Left forelimb (tissue), 1 donor: ENCODE measurements around the gene LRRFIP1.
A peak's percentile ranks its signal among the peaks of the same experiment; 100 is the strongest.

Source experiments
- DNase-seq: peaks from one replicate; pipeline ENCODE4 v3.0.0-alpha.2; 2018; ENCODE audit warnings: low spot score

LRRFIP1 gene

GRCh38 chr2:237639052-237639835 lies 11.9 kb downstream of the LRRFIP1 start:
- DNase-seq, result peak; percentile 53

GRCh38 chr2:237639836-237640220 lies 12.4 kb downstream of the LRRFIP1 start:
- peak; percentile 30 for DNase-seq

GRCh38 chr2:237640493-237640998 lies 13.2 kb downstream of the LRRFIP1 start:
- DNase-seq, result no peak

GRCh38 chr2:237642038-237642734 lies 14.8 kb downstream of the LRRFIP1 start:
- peak; percentile 59 for DNase-seq

- DNase-seq, result no peak
Observed at GRCh38 chr2:237643066-237643465, 15.7 kb downstream of the LRRFIP1 start.

- no peak for DNase-seq
Observed at GRCh38 chr2:237643582-237644380, 16.4 kb downstream of the LRRFIP1 start.

- no peak for DNase-seq
Observed at GRCh38 chr2:237644381-237644703, 17.0 kb downstream of the LRRFIP1 start.

- DNase-seq, result no peak
Observed at GRCh38 chr2:237645261-237645660, 17.9 kb downstream of the LRRFIP1 start.

- DNase-seq, result no peak
Observed at GRCh38 chr2:237647176-237648015, 20.0 kb downstream of the LRRFIP1 start.

- DNase-seq, result no peak
Observed at GRCh38 chr2:237648016-237648381, 20.6 kb downstream of the LRRFIP1 start.

- no peak for DNase-seq
Observed at GRCh38 chr2:237649541-237650454, 22.4 kb downstream of the LRRFIP1 start.

GRCh38 chr2:237650455-237650850 lies 23.1 kb downstream of the LRRFIP1 start:
- no peak for DNase-seq

- DNase-seq, result no peak
Observed at GRCh38 chr2:237651761-237652160, 24.4 kb downstream of the LRRFIP1 start.

GRCh38 chr2:237652181-237652580 lies 24.8 kb downstream of the LRRFIP1 start:
- no peak for DNase-seq

GRCh38 chr2:237652854-237653253 lies 25.5 kb downstream of the LRRFIP1 start:
- no peak for DNase-seq

GRCh38 chr2:237653776-237654558 lies 26.6 kb downstream of the LRRFIP1 start:
- DNase-seq, result no peak

- no peak for DNase-seq
Observed at GRCh38 chr2:237657063-237657462, 29.7 kb downstream of the LRRFIP1 start.

- no peak for DNase-seq
Observed at GRCh38 chr2:237660381-237660900, 33.1 kb downstream of the LRRFIP1 start.

GRCh38 chr2:237661270-237661669 lies 33.9 kb downstream of the LRRFIP1 start:
- no peak for DNase-seq
